ENCODE results near the gene NLK. TPM values are rescaled to one million over a fixed set of nuclear protein-coding genes. Genes with fewer than 3 reads are reported as not detected.
"Not testable (repeated sequence)": the region's sequence is repeated elsewhere in the genome, so short reads cannot be mapped to it uniquely, and the experiment has no call there.

The NLK gene
- total and polyA plus RNA-seq, 2 donors (not counting 3 experiments of a cell fraction or from before 2014, with no cell fraction given), result 23.8 to 34.2 TPM

- Histone ChIP-seq H3K4me2 (ENCODE audit: insufficient read depth, low read length) (no peak overlapping the region), H2AFZ (ENCODE audit: low read depth, low read length) (no peak overlapping the region), H3K27me3 (ENCODE audit: control insufficient read depth in 2 of 2, insufficient read depth in 2 of 2, low read length in 2 of 2) (no peaks in the 10 kb centered on the region), H3K4me1 (ENCODE audit: control insufficient read depth, extremely low read depth, insufficient read depth, low read length) (no peaks in the 10 kb centered on the region), H3K9ac (replicated peaks; ENCODE audit: extremely low read depth, insufficient read depth, low read length) (no peak overlapping the region), H3K36me3 (ENCODE audit: control insufficient read depth in 2 of 2, extremely low read depth in 1 of 2, insufficient read depth in 2 of 2, low read length in 2 of 2) (no peaks in the 10 kb centered on the region), H3K27ac (ENCODE audit: insufficient read depth, low read depth, low read length) (no peak overlapping the region), H3K79me2 (ENCODE audit: control insufficient read depth, insufficient read depth, low read length) (no peaks in the 10 kb centered on the region), H4K20me1 (replicated peaks; ENCODE audit: control insufficient read depth, extremely low read depth, insufficient read depth, low read length) (no peaks in the 10 kb centered on the region), H3K9me3 (replicated peaks; ENCODE audit: control insufficient read depth, insufficient read depth, low read length) (no peaks in the 10 kb centered on the region), H3K4me3 (replicated peaks in 1 of 3; ENCODE audit: insufficient read depth in 1 of 3, low read depth in 1 of 3, low read length in 3 of 3) (no peak overlapping the region), H3K9me1 (replicated peaks; ENCODE audit: control insufficient read depth, extremely low read depth, insufficient read depth, low read length) (no peaks in the 10 kb centered on the region)
- intact Hi-C loops (cut with micrococcal nuclease) (no loop called here), dilution Hi-C loops (cut with MboI; ENCODE audit: extremely low pct_ligation_motif_present, low sequenced_read_pairs) (no loop called here)
- DNase-seq (ENCODE audit: low read depth, low spot score) (no peak), FAIRE-seq (no peak)
- BruUV-seq (replicated peaks), result no TSS peak
- ChIA-PET POLR2A (no interaction called here), CTCF (interaction anchor here (1.1 kb wide), 1 partner anchor 13 kb away, joined by 3 read pairs; no protein-coding TSS in a partner anchor)
- TF ChIP-seq MAX (IDR thresholded peaks at IDR 0.05; ENCODE audit: insufficient read depth, insufficient read length) (no peak), EZH2 (IDR thresholded peaks at IDR 0.05; ENCODE audit: borderline replicate concordance, low read depth, low read length, severe bottlenecking) (no peak), FOS (IDR thresholded peaks at IDR 0.05; ENCODE audit: borderline replicate concordance, insufficient read depth, low read length) (no peak), MYC (IDR thresholded peaks at IDR 0.05; ENCODE audit: low read depth, low read length) (no peak), GATA2 (IDR thresholded peaks at IDR 0.05; ENCODE audit: insufficient read depth, insufficient read length, low read depth, low read length) (no peak), CTCF (IDR thresholded peaks at IDR 0.05; ENCODE audit: extremely low read depth in 1 of 2, insufficient read depth in 1 of 2, low read depth in 1 of 2, low read length in 2 of 2) (no peak), POLR2A (IDR thresholded peaks at IDR 0.05; ENCODE audit: low read depth, low read length) (no peak), JUN (IDR thresholded peaks at IDR 0.05; ENCODE audit: borderline replicate concordance, insufficient read depth, insufficient read length, low read depth) (no peak), POLR2AphosphoS5 (IDR thresholded peaks at IDR 0.05; ENCODE audit: insufficient read depth, low read depth, low read length) (no peak)
Measured at GRCh38 chr17:28154214-28154613, 111.7 kb downstream of the NLK start.

- POLR2A ChIA-PET; H2AFZ ChIP-seq (ENCODE audit: low read depth, low read length); H3K36me3 ChIP-seq (ENCODE audit: control insufficient read depth in 2 of 2, extremely low read depth in 1 of 2, insufficient read depth in 2 of 2, low read length in 2 of 2); H3K4me3 ChIP-seq (replicated peaks in 1 of 3; ENCODE audit: insufficient read depth in 1 of 3, low read depth in 1 of 3, low read length in 3 of 3); H3K9me1 ChIP-seq (replicated peaks; ENCODE audit: control insufficient read depth, extremely low read depth, insufficient read depth, low read length); dilution Hi-C loops (cut with MboI; ENCODE audit: extremely low pct_ligation_motif_present, low sequenced_read_pairs); H3K27ac ChIP-seq (ENCODE audit: insufficient read depth, low read depth, low read length); CTCF ChIA-PET; intact Hi-C loops (cut with micrococcal nuclease); H3K4me1 ChIP-seq (ENCODE audit: control insufficient read depth, extremely low read depth, insufficient read depth, low read length); H4K20me1 ChIP-seq (replicated peaks; ENCODE audit: control insufficient read depth, extremely low read depth, insufficient read depth, low read length); H3K4me2 ChIP-seq (ENCODE audit: insufficient read depth, low read length); H3K27me3 ChIP-seq (ENCODE audit: control insufficient read depth in 2 of 2, insufficient read depth in 2 of 2, low read length in 2 of 2); H3K9ac ChIP-seq (replicated peaks; ENCODE audit: extremely low read depth, insufficient read depth, low read length); H3K9me3 ChIP-seq (replicated peaks; ENCODE audit: control insufficient read depth, insufficient read depth, low read length); FAIRE-seq; BruUV-seq (replicated peaks); H3K79me2 ChIP-seq (ENCODE audit: control insufficient read depth, insufficient read depth, low read length); DNase-seq (ENCODE audit: low read depth, low spot score): not testable (repeated sequence)
Measured at GRCh38 chr17:28155405-28155804, 112.9 kb downstream of the NLK start.

Measured in endothelial cell of umbilical vein (primary cell).